GM21529 (cell line): ENCODE results near the gene IL36RN.

Source experiments
- ATAC-seq: cut with Tn5 transposase; IDR thresholded peaks from one replicate; pipeline ENCODE4 v1.9.1; 2021; ENCODE audit not compliant: unreplicated experiment

Gene IL36RN

GRCh38 chr2:113058998-113059960 lies at the start of gene IL36RN:
TSS of gene IL36RN (plus strand) at chr2:113059198. CDS start at chr2:113059439, 241 bp downstream.
- no peak for ATAC-seq

- no peak for ATAC-seq
These were observed 49.4 kb upstream of the IL36RN start for GRCh38 chr2:113009622-113010021.

- ATAC-seq, result no peak
These were observed 48.9 kb upstream of the IL36RN start for GRCh38 chr2:113010088-113010487.

GRCh38 chr2:113011108-113011507 lies 47.9 kb upstream of the IL36RN start:
- ATAC-seq, result no peak

- no peak for ATAC-seq
These were observed 46.3 kb upstream of the IL36RN start for GRCh38 chr2:113012436-113013335.

- ATAC-seq, result no peak
These were observed 45.7 kb upstream of the IL36RN start for GRCh38 chr2:113013336-113013661.

GRCh38 chr2:113014067-113014466 lies 44.9 kb upstream of the IL36RN start:
- ATAC-seq, result no peak

GRCh38 chr2:113015042-113015441 lies 44.0 kb upstream of the IL36RN start:
- no peak for ATAC-seq

GRCh38 chr2:113015655-113016054 lies 43.3 kb upstream of the IL36RN start:
- ATAC-seq, result no peak

- no peak for ATAC-seq
These were observed 40.5 kb upstream of the IL36RN start for GRCh38 chr2:113018509-113018908.

- no peak for ATAC-seq
These were observed 37.7 kb upstream of the IL36RN start for GRCh38 chr2:113021312-113021711.

GRCh38 chr2:113024764-113025163 lies 34.2 kb upstream of the IL36RN start:
- no peak for ATAC-seq

- no peak for ATAC-seq
These were observed 33.3 kb upstream of the IL36RN start for GRCh38 chr2:113025737-113026136.

GRCh38 chr2:113027691-113028090 lies 31.3 kb upstream of the IL36RN start:
- ATAC-seq, result no peak

GRCh38 chr2:113028112-113028511 lies 30.9 kb upstream of the IL36RN start:
- no peak for ATAC-seq

GRCh38 chr2:113032737-113033136 lies 26.3 kb upstream of the IL36RN start:
- no peak for ATAC-seq

- ATAC-seq, result no peak
These were observed 25.0 kb upstream of the IL36RN start for GRCh38 chr2:113034016-113034415.

GRCh38 chr2:113036763-113037162 lies 22.2 kb upstream of the IL36RN start:
- no peak for ATAC-seq

GRCh38 chr2:113038291-113038690 lies 20.7 kb upstream of the IL36RN start:
- no peak for ATAC-seq

GRCh38 chr2:113039158-113039557 lies 19.8 kb upstream of the IL36RN start:
- ATAC-seq, result no peak

GRCh38 chr2:113039719-113040118 lies 19.3 kb upstream of the IL36RN start:
- no peak for ATAC-seq

GRCh38 chr2:113041871-113042270 lies 17.1 kb upstream of the IL36RN start:
- no peak for ATAC-seq
